ENCODE results near the gene USH1G. TPM values are rescaled to one million over a fixed set of nuclear protein-coding genes. Genes with fewer than 3 reads are reported as not detected.

Gene USH1G
- total and polyA plus RNA-seq, 2 of the 13 experiments (the other 11 are each of a cell fraction or from before 2014, with no cell fraction given), result 0.04 TPM; not detected in 1

GRCh38 chr17:74960570-74961342, 37.7 kb upstream of the USH1G start (continued):
- peak; percentile 62 for TF ChIP-seq ARNT2 (CRISPR knock-in tag; IDR thresholded peaks at IDR 0.05; ENCODE audit: low read depth)
- TF ChIP-seq, protein P1, sequence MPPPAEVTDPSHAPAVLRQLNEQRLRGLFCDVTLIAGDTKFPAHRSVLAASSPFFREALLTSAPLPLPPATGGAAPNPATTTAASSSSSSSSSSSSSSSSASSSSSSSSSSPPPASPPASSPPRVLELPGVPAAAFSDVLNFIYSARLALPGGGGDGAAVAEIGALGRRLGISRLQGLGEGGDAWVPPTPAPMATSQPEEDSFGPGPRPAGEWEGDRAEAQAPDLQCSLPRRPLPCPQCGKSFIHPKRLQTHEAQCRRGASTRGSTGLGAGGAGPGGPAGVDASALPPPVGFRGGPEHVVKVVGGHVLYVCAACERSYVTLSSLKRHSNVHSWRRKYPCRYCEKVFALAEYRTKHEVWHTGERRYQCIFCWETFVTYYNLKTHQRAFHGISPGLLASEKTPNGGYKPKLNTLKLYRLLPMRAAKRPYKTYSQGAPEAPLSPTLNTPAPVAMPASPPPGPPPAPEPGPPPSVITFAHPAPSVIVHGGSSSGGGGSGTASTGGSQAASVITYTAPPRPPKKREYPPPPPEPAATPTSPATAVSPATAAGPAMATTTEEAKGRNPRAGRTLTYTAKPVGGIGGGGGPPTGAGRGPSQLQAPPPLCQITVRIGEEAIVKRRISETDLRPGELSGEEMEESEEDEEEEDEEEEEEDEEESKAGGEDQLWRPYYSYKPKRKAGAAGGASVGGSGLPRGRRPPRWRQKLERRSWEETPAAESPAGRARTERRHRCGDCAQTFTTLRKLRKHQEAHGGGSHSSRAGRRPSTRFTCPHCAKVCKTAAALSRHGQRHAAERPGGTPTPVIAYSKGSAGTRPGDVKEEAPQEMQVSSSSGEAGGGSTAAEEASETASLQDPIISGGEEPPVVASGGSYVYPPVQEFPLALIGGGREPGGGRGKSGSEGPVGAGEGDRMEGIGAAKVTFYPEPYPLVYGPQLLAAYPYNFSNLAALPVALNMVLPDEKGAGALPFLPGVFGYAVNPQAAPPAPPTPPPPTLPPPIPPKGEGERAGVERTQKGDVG (CRISPR knock-in tag; IDR thresholded peaks at IDR 0.05; ENCODE audit: borderline replicate concordance), result no peak
- TF ChIP-seq, protein P2, sequence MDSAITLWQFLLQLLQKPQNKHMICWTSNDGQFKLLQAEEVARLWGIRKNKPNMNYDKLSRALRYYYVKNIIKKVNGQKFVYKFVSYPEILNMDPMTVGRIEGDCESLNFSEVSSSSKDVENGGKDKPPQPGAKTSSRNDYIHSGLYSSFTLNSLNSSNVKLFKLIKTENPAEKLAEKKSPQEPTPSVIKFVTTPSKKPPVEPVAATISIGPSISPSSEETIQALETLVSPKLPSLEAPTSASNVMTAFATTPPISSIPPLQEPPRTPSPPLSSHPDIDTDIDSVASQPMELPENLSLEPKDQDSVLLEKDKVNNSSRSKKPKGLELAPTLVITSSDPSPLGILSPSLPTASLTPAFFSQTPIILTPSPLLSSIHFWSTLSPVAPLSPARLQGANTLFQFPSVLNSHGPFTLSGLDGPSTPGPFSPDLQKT (CRISPR knock-in tag; IDR thresholded peaks at IDR 0.05; ENCODE audit: borderline replicate concordance), result no peak
- TF ChIP-seq GABPB1 (CRISPR knock-in tag; IDR thresholded peaks at IDR 0.05), result peak; percentile 56

Measured in HepG2 (cell line).